H1 (cell line): ENCODE results near the gene G6PC1. TPM values are rescaled to one million over a fixed set of nuclear protein-coding genes. Genes with fewer than 3 reads are reported as not detected.

ENCODE experiments used
- CTCF ChIA-PET: fragments of 300-600 bp; sonication (Branson Sonifier 250); formaldehyde crosslinking; loops from one replicate; lab custom pipeline; 2021; ENCODE audit not compliant: partially characterized antibody; lab: Charles Lee
- POLR2A ChIA-PET: fragments of 300-600 bp; sonication (Branson Sonifier 250); formaldehyde crosslinking; loops from one replicate; lab custom pipeline; 2021; ENCODE audit warnings: inconsistent platforms; ENCODE audit not compliant: partially characterized antibody; lab: Charles Lee
- DNase-seq, 2 experiments: peaks; one replicate each; pipeline versions ENCODE4 v3.0.0 to v3.0.0-alpha.2; 2010 to 2022; ENCODE audit warnings: low spot score in 2 of 2, low read depth in 1 of 2, mixed read lengths in 1 of 2
- FAIRE-seq: peaks from 2 replicates; lab custom pipeline; 2011; peaks lifted over from hg19 to GRCh38; lab: Jason Lieb, UNC
- H2AFZ ChIP-seq: 2 replicates; pipeline ENCODE4 v1.8.1; 2012; ENCODE audit warnings: low read length, inconsistent platforms
- H2AK5ac ChIP-seq: 2 replicates; pipeline ENCODE4 v1.6.1; 2013; ENCODE audit warnings: low read depth, low read length
- H2BK120ac ChIP-seq: replicated peaks from 2 replicates; pipeline ENCODE3; 2013; ENCODE audit warnings: low read depth, low read length, inconsistent platforms
- H2BK12ac ChIP-seq: 2 replicates; pipeline ENCODE4 v1.6.1; 2013; ENCODE audit warnings: low read depth, low read length
- H2BK15ac ChIP-seq: 2 replicates; pipeline ENCODE4 v1.6.1; 2013; ENCODE audit warnings: low read length
- H2BK20ac ChIP-seq: 2 replicates; pipeline ENCODE4 v1.6.1; 2013; ENCODE audit warnings: low read length
- H2BK5ac ChIP-seq: 2 replicates; pipeline ENCODE4 v1.6.1; 2013; ENCODE audit warnings: low read depth, low read length
- H3K14ac ChIP-seq: 2 replicates; pipeline ENCODE4 v1.6.1; 2013; ENCODE audit warnings: inconsistent platforms; ENCODE audit not compliant: insufficient read length
- H3K18ac ChIP-seq: 2 replicates; pipeline ENCODE4 v1.6.1; 2013; ENCODE audit warnings: low read length; ENCODE audit errors: extremely low read depth
- H3K23ac ChIP-seq: 2 replicates; pipeline ENCODE4 v1.6.1; 2013; ENCODE audit warnings: inconsistent platforms; ENCODE audit not compliant: insufficient read length
- H3K23me2 ChIP-seq: 2 replicates; pipeline ENCODE4 v1.6.1; 2013; ENCODE audit warnings: low read depth, low read length
- H3K27ac ChIP-seq: 2 replicates; pipeline ENCODE4 v1.6.1; 2011; ENCODE audit warnings: low read depth, low read length, inconsistent platforms
- H3K27me3 ChIP-seq, 4 experiments: replicated peaks in 1 of 4; 1 replicate in 1 of 4; 2 replicates in 3 of 4; pipeline versions ENCODE4 v1.6.1 to v1.8.1; 2011 to 2013; ENCODE audit warnings: low read length in 3 of 4, mild to moderate bottlenecking in 3 of 4, inconsistent platforms in 2 of 4, mixed read lengths in 2 of 4, moderate library complexity in 1 of 4; ENCODE audit not compliant: control insufficient read depth in 3 of 4, insufficient read depth in 3 of 4; ENCODE audit errors: extremely low read depth in 1 of 4
- H3K36me3 ChIP-seq, 4 experiments: 2 replicates each; pipeline versions ENCODE4 v1.6.1 to v1.8.1; 2011 to 2013; ENCODE audit warnings: mild to moderate bottlenecking in 4 of 4, low read length in 3 of 4, moderate library complexity in 2 of 4, control low read depth in 1 of 4, inconsistent platforms in 1 of 4; ENCODE audit not compliant: insufficient read depth in 4 of 4, control insufficient read depth in 2 of 4
- H3K4ac ChIP-seq: replicated peaks from 2 replicates; pipeline ENCODE3; 2013; ENCODE audit warnings: low read length, low read depth, mixed read lengths, inconsistent platforms; ENCODE audit not compliant: insufficient read length
- H3K4me1 ChIP-seq, 4 experiments: replicated peaks in 1 of 4; 1 replicate in 1 of 4; 2 replicates in 3 of 4; pipeline versions ENCODE4 v1.6.1 to v1.8.1; 2011 to 2013; ENCODE audit warnings: low read length in 3 of 4, inconsistent platforms in 2 of 4, mixed read lengths in 1 of 4; ENCODE audit not compliant: insufficient read depth in 4 of 4, control insufficient read depth in 3 of 4
- H3K4me2 ChIP-seq, 2 experiments: 2 replicates each; pipeline versions ENCODE4 v1.6.1 to v1.8.1; 2011 to 2013; ENCODE audit warnings: low read depth in 2 of 2, low read length in 2 of 2, control low read depth in 1 of 2, inconsistent platforms in 1 of 2, mild to moderate bottlenecking in 1 of 2; ENCODE audit not compliant: insufficient read depth in 1 of 2
- H3K4me3 ChIP-seq, 4 experiments: fragments of 200-600, 300-600 bp in 1 of 4; sonication (generic), shearing (Covaris generic), sonication (Bioruptor Twin) in 1 of 4; 2 replicates each; pipeline versions ENCODE4 v1.5.1 to v1.8.1; 2011 to 2016; ENCODE audit warnings: low read length in 4 of 4, low read depth in 3 of 4, control low read depth in 2 of 4, inconsistent platforms in 2 of 4, mild to moderate bottlenecking in 2 of 4, mixed read lengths in 1 of 4, moderate library complexity in 1 of 4; ENCODE audit not compliant: insufficient read depth in 2 of 4; ENCODE audit errors: extremely low read depth in 1 of 4
- H3K56ac ChIP-seq: replicated peaks from 2 replicates; pipeline ENCODE3; 2013; ENCODE audit warnings: low read depth, mild to moderate bottlenecking, mixed read lengths, low read length, inconsistent platforms; ENCODE audit not compliant: insufficient read length
- H3K79me1 ChIP-seq: 2 replicates; pipeline ENCODE4 v1.6.1; 2013; ENCODE audit warnings: low read depth, low read length, control low read depth
- H3K79me2 ChIP-seq, 2 experiments: 2 replicates each; pipeline versions ENCODE4 v1.6.1 to v1.8.1; 2012 to 2013; ENCODE audit warnings: low read length in 2 of 2, mild to moderate bottlenecking in 2 of 2, inconsistent platforms in 1 of 2; ENCODE audit not compliant: insufficient read depth in 2 of 2, control insufficient read depth in 1 of 2
- H3K9ac ChIP-seq, 4 experiments: replicated peaks in 1 of 4; 1 replicate in 1 of 4; 2 replicates in 3 of 4; pipeline versions ENCODE4 v1.6.1 to v1.8.1; 2011 to 2013; ENCODE audit warnings: low read depth in 3 of 4, low read length in 3 of 4, control low read depth in 2 of 4, mild to moderate bottlenecking in 2 of 4, moderate library complexity in 2 of 4, inconsistent platforms in 1 of 4; ENCODE audit errors: extremely low read depth in 1 of 4
- H3K9me3 ChIP-seq, 2 experiments: 2 replicates each; pipeline versions ENCODE4 v1.6.1 to v1.8.1; 2012 to 2013; ENCODE audit warnings: mild to moderate bottlenecking in 2 of 2, moderate library complexity in 2 of 2, control low read depth in 1 of 2, inconsistent platforms in 1 of 2, low read depth in 1 of 2, low read length in 1 of 2, mixed read lengths in 1 of 2; ENCODE audit not compliant: insufficient read depth in 2 of 2
- H4K20me1 ChIP-seq, 2 experiments: replicated peaks in 1 of 2; 2 replicates each; pipeline versions ENCODE3 to v1.8.1; 2011 to 2013; ENCODE audit warnings: inconsistent platforms in 2 of 2, low read length in 2 of 2, mild to moderate bottlenecking in 1 of 2; ENCODE audit not compliant: insufficient read depth in 2 of 2, control insufficient read depth in 1 of 2
- H4K5ac ChIP-seq: 2 replicates; pipeline ENCODE4 v1.6.1; 2013; ENCODE audit warnings: low read length, low read depth, mixed read lengths, inconsistent platforms; ENCODE audit not compliant: insufficient read length
- H4K8ac ChIP-seq: 2 replicates; pipeline ENCODE4 v1.8.0; 2013; ENCODE audit warnings: mild to moderate bottlenecking, moderate library complexity, low read length, inconsistent platforms; ENCODE audit not compliant: insufficient read depth; ENCODE audit errors: extremely low read depth
- H4K91ac ChIP-seq: replicated peaks from 2 replicates; pipeline ENCODE3; 2013; ENCODE audit warnings: low read length, mixed read lengths, inconsistent platforms; ENCODE audit not compliant: insufficient read length
- BACH1 ChIP-seq: IDR thresholded peaks from 2 replicates; pipeline ENCODE4 v1.6.1; 2012; ENCODE audit warnings: low read length, improper control_type of control experiment
- EZH2 ChIP-seq: fragments of 200-600 bp; sonication (generic); IDR thresholded peaks from 2 replicates; pipeline ENCODE4 v1.7.1; 2012; ENCODE audit warnings: low read depth, mild to moderate bottlenecking, moderate library complexity, low read length, inconsistent platforms; ENCODE audit not compliant: severe bottlenecking
- KDM5A ChIP-seq: fragments of 200-600 bp; IDR thresholded peaks from 2 replicates; pipeline ENCODE4 v1.7.1; 2012; ENCODE audit warnings: mild to moderate bottlenecking, low read length, inconsistent platforms, mixed read lengths
- PHF8 ChIP-seq: fragments of 200-600 bp; sonication (generic); conservative IDR thresholded peaks from 2 replicates; pipeline ENCODE4 v1.7.1; 2012; ENCODE audit warnings: low read depth, mild to moderate bottlenecking, inconsistent platforms, low read length, moderate library complexity
- POLR2A ChIP-seq, 2 experiments: IDR thresholded peaks; 1 replicate in 1 of 2; 2 replicates in 1 of 2; pipeline ENCODE4 v1.6.1; 2011; ENCODE audit warnings: low read depth in 2 of 2, low read length in 2 of 2, mild to moderate bottlenecking in 2 of 2; ENCODE audit errors: control extremely low read depth in 1 of 2
- TBP ChIP-seq: IDR thresholded peaks from 2 replicates; pipeline ENCODE4 v1.6.1; 2011; ENCODE audit warnings: low read depth, low read length, improper control_type of control experiment
- WGBS, 2 experiments: shearing (Covaris generic) in 1 of 2; methylation state at CpG; one replicate each; pipeline versions ENCODE4 v1.1.6 to v1.1.7; 2013 to 2015; ENCODE audit warnings: low lambda C conversion rate in 2 of 2, mixed read lengths in 2 of 2, inconsistent platforms in 1 of 2, low coverage in 1 of 2, missing lambda C conversion rate in 1 of 2; ENCODE audit not compliant: insufficient replicate concordance in 2 of 2, insufficient coverage in 1 of 2, insufficient read length in 1 of 2; ENCODE audit errors: extremely low coverage in 1 of 2, missing lambda C conversion rate in 1 of 2; 5-methylcytosine and 5-hydroxymethylcytosine counted together
- polyA plus RNA-seq, 7 experiments: library from polyadenylated mRNA; depleted of rRNA in 3 of 7; stranded (reverse) in 5 of 7; unstranded in 2 of 7; fragments of >200 nt in 5 of 7; fragments of 200-250 nt in 2 of 7; gene quantifications; 1 replicate in 5 of 7; 2 replicates in 1 of 7; 4 replicates in 1 of 7; pipeline versions ENCODE4 v1.2.1 to v1.2.3, GENCODE V29; 2011 to 2013; ENCODE audit warnings: missing spikeins in 2 of 7, mixed read lengths in 2 of 7
- total RNA-seq: library from RNA; stranded (reverse); fragmentation: NEBNext Ultra II Directional; extraction: Animal tissue kit (Norgen Biotek cat#: 25700); gene quantifications from 2 replicates; pipeline ENCODE4 v1.2.1, GENCODE V29; 2021

The G6PC1 gene
- total and polyA plus RNA-seq, 2 of the 8 experiments (the other 6 are each of a cell fraction or from before 2014, with no cell fraction given): 0.02 TPM; not detected in 1

- Histone ChIP-seq H3K27ac (no peak within 1 kb of the TSS), H4K5ac (no peak within 1 kb of the TSS)
Observed at GRCh38 chr17:42850954-42851353, 49.6 kb upstream of the G6PC1 start, which contains the start of gene AOC3. Gene AOC3 (plus strand): TSS chr17:42851199. CDS start chr17:42851344, 145 bp downstream.

More at GRCh38 chr17:42850954-42851353, 49.6 kb upstream of the G6PC1 start, which contains the start of gene AOC3:
- no peak within 1 kb of the TSS for H2AFZ ChIP-seq
- no peaks in the 10 kb centered on the region; a peak in 1 of 8 replicates for H3K36me3 ChIP-seq
- H3K27me3 ChIP-seq: no peaks in the 10 kb centered on the region; a peak in 1 of 7 replicates
- ChIA-PET CTCF (interaction anchor here (0.6 to 1.9 kb wide), 5 partner anchors 8 to 370 kb away, joined by 4 to 5 read pairs (median 5); no protein-coding TSS in a partner anchor), POLR2A (interaction anchor here (1.0 to 10.4 kb wide), 2 partner anchors 9 to 15 kb away, joined by 3 to 111 read pairs; partner anchors contain the start of gene PSME3)
- H3K4me1 ChIP-seq: no peaks in the 10 kb centered on the region; a peak in 1 of 7 replicates
- H3K18ac ChIP-seq: no peak within 1 kb of the TSS
- H3K4me3 ChIP-seq: no peak within 1 kb of the TSS
- TF ChIP-seq TBP (no peak), PHF8 (no peak), EZH2 (no peak), BACH1 (no peak), POLR2A (IDR thresholded peaks at IDR 0.05; ENCODE audit: control extremely low read depth in 1 of 2, low read depth in 2 of 2, low read length in 2 of 2) (no peak), KDM5A (no peak)
- H3K14ac ChIP-seq: no peak within 1 kb of the TSS
- no peak within 1 kb of the TSS for H2BK15ac ChIP-seq
- no peaks in the 10 kb centered on the region for H3K23me2 ChIP-seq
- 85% methylated on average over 6 of the region's 9 CpGs; no CpG with 5 or more reads in 1 of the 2 experiments for WGBS, 2 experiments
- no peak within 1 kb of the TSS for H3K4me2 ChIP-seq
- H3K56ac ChIP-seq: no peak within 1 kb of the TSS
- H4K8ac ChIP-seq: no peak within 1 kb of the TSS
- H2BK120ac ChIP-seq: no peak within 1 kb of the TSS
- H2BK20ac ChIP-seq: no peak within 1 kb of the TSS
- no peak within 1 kb of the TSS for H3K9ac ChIP-seq
- FAIRE-seq: no peak
- no peak within 1 kb of the TSS for H2AK5ac ChIP-seq
- no peak within 1 kb of the TSS for H3K4ac ChIP-seq
- peaks cover 3 to 9% of the 10 kb centered on the region in 2 experiments for H4K20me1 ChIP-seq
- H3K9me3 ChIP-seq: no peaks in the 10 kb centered on the region
- H3K23ac ChIP-seq: no peak within 1 kb of the TSS
- no peak for DNase-seq
- H3K79me1 ChIP-seq: no peaks in the 10 kb centered on the region; the same call in 1 of the 2 replicates
- no peak within 1 kb of the TSS for H2BK5ac ChIP-seq
- no peak within 1 kb of the TSS for H4K91ac ChIP-seq
- no peak within 1 kb of the TSS for H2BK12ac ChIP-seq
- H3K79me2 ChIP-seq: no peaks in the 10 kb centered on the region
